Kidney capillary endothelial cell (primary cell): ENCODE results near the gene UFSP1.

ENCODE experiments used
- DNase-seq: peaks from one replicate; pipeline ENCODE4 v3.0.0-alpha.2; 2018; ENCODE audit warnings: low spot score

The UFSP1 gene

DNA sequence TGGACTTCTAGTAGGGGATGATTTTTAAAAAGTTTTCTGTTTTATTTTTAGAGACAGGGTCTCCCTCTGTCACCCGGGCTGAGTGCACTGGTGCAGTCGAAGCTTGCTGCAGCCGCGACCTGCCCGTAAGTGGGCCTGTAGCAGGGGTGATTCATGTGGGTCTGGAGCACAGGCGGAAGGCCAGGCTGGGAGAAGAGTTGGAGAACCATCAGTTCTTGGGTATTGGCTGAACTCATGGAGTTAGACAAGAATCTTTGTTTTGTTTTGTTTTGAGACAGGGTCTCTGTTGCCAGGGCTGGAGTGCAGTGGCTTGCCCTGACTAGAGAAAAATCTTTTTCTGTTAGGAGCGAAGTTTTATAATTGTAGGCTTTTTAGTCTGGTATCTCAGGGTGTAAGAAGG lies 8.9 kb downstream of the UFSP1 start:
- DNase-seq = no peak

DNA sequence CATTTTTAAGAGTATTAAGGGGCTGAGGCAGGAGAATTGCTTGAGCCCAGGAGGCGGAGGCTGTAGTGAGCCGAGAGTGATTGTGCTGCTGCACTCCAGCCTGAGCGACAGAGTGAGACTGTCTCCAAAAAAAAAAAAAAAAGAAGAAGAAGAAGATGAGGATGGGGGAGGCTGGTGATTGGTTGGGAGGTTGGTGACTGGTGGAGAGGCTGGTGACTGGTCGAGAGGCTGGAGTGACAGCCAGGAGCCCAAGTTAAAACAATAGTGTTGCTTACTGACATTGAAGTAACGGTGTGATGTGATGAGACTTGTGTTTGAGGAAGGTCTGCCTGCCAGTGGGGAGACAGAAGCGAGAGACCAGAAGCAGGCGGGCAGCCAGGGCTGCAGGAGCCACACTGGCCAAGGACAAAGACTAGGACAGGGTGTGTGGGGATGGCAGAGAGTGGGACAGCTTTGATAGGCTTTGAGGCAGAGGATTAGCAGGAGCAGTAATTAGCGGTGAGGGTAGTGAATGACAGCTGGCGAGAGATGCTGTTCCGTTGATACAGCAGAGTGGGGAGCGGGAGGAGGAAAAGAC lies 9.7 kb downstream of the UFSP1 start:
- DNase-seq = no peak

DNA sequence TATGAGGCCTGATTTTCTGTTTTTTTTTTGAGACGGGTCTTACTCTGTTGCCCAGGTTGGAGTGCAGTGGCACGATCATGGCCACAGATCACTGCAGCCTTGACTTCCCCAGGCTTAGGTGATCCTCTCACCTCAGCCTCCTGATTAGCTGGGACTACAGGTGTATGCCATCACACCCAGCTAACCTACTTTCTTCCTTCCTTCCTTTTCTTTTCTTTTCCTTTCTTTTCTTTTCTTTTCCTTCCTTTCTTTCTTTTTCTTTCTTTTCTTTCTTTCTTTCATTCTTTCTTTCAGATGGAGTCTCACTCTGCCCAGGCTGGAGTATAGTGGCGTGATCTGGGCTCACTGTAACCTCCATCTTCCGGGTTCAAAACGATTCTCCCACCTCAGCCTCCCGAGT lies 10.8 kb downstream of the UFSP1 start:
- DNase-seq = no peak

DNA sequence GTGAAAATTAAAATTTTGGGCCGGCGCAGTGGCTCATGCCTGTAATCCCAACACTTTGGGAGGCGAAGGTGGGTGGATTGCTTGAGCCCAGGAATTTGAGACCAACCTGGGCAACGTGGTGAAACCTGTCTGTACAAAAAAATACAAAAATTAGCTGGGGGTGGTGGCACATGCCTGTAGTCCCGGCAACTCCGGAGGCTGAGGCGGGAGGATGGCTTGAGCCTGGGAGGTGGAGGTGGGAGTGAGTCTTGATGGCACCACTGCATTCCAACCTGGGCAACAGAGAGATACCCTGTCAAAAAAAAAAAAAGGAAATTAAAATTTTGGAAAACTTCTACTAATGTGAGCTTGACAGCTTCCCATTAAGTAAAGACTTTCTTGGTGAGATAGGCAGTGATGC lies 11.5 kb downstream of the UFSP1 start:
- no peak for DNase-seq

DNA sequence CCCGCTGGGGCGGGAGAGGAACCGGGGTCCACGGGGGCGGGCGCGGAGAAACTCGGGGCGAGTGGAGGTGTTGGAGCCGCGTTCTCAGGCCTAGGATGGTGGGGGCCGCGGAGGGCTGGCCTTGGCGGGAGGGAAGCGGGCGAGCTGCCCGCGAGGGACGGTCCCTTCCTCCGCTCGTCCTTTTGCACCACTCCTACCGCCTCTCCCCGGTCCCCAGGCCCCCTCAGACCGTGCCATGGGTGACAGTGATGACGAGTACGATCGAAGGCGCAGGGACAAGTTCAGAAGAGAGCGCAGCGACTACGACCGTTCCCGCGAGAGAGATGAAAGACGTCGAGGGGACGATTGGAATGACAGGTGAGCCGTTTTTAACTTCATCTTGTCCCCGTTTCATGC lies 14.2 kb downstream of the UFSP1 start:
- no peak for DNase-seq

DNA sequence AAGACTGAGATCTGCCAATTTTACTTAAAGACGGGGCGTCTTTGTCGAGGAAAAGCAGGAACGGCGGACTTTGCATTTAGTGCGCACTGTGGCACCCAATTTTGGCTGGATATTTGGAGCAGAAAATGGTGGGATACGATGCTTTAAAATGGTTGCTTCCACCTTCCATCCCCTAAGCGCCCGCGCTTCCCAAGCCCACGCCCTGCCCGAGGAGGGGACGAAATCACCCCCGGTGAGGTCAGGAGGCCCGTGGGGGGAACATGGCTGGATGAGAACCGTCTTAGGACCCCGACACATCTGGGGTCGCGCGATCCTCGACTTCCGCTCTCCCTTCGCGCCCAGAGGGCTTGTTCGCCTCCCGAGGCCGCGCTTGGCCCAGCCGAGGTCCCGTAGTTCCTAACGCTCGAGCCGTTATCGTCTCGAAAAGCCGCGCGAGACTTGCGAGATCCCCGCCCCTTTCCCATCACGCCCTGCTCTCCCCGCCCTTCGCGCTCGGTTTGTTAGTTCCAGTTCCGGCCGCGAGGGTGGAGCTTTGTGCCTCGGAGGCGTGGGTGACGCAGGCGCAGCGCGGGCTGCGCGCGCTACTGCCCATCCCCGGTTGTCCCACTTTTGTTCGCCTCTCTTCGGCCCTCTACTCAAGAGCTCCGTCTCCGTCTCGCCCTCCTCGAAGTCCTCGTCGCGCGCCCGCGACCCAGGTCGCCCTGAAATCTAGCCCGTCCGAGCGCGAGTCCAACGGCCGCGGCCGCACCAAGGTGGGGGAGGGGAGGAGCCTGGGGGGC lies 14.7 kb downstream of the UFSP1 start, which contains the start of gene SRRT:
SRRT (plus strand) TSS at position 527 of the 779 bp plus-strand sequence. CDS start 488 bp downstream, outside the sequence.
- peak; percentile 97 for DNase-seq

DNA sequence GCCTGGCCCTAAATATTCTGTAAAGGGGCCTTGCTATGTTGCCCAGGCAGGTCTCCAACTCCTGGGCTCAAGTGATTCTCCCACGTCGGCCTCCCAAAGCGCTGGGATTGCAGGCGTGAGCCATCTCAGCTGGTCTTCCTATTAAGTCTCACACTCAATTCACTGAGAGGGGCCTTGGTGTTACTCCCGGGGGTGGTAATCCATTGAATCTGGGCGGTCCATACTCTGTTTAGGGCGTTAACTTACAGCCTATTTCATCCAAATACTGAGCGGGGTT lies 15.3 kb downstream of the UFSP1 start:
- no peak for DNase-seq

DNA sequence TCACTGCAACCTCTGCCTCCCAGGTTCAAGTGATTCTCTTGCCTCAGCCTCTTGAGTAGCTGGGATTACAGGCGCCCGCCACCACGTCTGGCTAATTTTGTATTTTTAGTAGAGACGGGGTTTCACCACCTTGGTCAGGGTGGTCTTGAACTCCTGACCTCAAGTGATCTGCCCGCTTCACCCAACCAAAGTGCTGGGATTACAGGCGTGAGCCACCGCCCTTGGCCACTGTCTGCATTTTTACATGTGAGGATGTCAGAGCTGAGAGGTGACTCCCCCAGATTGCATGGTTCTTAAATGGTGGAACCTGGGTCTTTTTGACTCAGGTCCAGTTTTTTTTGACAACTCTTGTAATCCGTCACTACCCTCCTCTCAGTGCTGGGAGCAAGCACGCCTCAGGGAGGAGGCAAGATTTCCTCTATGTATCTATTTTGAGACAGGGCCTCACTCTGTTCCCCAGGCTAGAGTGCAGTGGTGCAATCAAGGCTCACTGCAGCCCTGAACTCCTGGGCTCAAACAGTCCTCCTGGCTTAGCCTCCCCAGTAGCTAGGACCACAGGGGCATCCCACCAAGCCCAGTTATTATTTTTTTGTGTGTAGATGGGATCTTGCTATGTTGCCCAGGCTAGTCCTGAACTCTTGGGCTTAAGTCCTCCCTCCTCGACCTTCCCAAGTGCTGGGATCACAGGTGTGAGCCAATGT lies 15.8 kb downstream of the UFSP1 start:
- DNase-seq = no peak

DNA sequence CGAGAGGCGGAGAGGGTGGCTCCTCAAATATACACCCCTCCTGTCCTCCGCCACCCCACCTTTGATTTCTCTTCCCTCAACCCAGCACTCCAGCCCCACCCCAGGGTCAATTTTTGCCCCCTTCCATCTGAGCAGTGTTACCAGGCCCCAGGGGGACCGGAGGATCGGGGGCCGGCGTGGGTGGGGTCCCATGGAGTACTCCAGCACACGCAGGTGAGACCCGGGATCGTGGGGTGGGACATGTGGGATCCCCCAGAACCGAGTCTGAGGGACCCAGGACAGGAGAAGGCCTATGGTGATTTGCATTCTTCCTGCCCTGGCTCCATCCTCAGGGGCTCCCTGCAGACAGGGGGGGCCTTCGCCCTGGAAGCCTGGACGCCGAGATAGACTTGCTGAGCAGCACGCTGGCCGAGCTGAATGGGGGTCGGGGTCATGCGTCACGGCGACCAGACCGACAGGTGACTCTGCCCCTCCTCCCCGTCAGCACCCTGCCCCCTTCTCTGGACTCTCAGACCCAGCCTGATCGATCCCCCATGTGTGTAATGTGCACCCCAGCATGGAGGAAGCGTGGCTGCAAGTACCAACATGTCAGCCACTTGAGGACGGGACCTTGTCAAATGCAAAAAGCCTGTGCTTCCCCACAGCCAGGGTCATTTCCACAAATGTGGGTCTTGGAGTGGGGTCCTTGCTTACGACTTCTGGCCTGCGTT lies 21.6 kb downstream of the UFSP1 start:
- DNase-seq = no peak

DNA sequence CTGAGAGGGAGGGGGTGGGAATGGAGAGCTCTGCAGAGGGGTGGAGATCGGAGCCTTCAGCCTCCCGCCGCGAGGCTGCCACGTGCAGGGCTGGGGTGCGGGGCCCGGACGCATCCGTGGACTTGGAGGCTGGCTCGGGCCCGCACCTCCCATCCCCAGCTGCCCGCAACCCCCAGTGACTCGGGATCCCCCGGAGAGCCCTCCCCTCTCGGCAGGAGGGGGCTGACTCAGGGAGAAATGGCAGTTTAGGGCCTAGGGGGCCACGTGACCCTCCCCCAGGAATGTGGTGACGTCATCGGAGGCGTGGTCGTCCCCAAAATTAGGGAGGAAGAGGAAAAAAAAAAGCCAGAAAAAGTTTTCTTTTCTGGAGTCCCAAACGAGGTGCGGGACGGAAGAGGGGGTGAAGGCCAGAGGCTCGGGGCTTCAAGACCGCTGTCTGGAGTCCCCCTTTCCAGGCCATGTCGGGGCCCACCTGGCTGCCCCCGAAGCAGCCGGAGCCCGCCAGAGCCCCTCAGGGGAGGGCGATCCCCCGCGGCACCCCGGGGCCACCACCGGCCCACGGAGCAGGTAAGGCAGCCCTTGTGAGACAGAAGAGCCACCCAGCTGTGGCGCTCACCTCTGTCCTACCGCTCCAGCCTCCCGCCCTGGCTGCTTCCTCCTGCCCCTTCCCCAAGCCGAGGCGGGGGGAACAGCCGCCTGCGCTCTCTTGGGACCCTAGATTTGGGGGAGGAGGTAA lies 22.3 kb downstream of the UFSP1 start, which contains the start of gene TRIP6:
TRIP6 (plus strand) TSS at position 348 of the 736 bp plus-strand sequence; CDS start at position 459, 111 bp downstream.
- no peak for DNase-seq

DNA sequence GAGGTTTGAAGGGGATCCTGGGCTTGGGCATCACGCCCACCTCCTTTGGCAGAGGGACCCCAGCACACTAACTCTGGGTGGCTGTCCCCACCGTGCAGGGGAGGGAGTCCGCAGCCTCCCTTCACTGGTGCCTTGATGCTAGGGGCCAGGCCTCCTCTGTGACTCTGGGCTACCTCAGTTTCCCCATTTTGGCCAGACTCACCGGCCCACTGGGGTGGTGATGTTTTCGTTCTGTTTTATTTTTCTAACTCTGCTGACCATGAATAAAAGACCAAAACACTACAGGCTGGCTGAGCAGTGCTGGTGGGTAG lies 22.8 kb downstream of the UFSP1 start:
- DNase-seq = no peak

DNA sequence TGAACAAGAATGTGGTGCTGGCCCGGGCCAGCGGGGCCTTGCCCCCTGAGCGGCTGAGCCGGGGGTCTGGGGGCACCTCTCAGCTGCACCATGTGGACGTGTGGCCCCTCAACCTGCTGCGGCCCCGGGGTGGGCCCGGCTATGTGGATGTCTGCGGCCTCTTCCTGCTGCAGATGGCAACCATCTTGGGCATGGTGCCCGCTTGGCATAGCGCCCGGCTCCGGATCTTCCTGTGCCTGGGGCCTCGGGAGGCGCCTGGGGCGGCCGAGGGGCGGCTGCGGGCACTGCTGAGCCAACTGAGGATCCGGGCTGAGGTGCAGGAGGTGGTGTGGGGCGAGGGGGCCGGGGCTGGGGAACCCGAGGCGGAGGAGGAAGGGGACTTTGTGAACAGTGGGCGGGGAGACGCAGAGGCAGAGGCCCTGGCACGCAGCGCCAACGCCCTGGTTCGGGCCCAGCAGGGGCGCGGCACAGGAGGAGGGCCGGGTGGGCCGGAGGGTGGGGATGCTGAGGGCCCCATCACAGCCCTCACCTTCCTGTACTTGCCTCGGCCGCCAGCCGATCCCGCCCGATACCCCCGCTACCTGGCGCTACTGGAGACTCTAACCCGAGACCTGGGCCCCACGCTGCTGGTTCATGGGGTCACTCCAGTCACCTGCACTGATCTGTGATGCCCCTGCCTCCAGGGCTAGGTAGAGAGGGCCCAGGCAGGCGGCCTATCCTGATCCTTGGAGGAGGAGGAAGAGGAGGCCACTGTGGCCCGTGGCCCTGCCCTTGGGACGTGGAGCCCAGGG lies 23.4 kb downstream of the UFSP1 start:
- DNase-seq = no peak

DNA sequence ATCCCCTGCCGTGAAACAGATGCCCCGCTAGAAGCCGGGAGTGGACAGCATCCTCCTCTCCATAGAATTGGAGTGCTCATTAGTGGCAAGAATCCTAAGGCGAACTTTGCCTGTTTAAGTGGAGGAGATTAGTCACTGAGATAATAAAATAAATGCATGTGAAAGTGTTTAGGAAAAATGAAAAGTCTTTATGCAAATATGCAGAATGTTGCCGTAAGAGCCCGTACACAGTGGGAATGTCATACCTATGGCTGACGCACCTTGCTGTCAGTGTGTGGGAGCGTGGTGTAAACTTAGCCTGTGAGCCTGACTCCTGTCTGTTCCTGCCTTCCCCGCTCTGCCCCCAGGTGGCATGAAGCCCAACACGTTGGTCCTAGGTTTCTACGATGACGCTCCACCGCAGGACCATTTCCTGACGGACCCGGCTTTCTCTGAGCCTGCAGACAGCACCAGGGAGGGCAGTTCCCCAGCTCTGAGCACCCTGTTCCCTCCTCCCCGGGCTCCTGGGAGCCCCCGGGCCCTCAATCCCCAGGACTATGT lies 24.1 kb downstream of the UFSP1 start:
- DNase-seq = no peak

DNA sequence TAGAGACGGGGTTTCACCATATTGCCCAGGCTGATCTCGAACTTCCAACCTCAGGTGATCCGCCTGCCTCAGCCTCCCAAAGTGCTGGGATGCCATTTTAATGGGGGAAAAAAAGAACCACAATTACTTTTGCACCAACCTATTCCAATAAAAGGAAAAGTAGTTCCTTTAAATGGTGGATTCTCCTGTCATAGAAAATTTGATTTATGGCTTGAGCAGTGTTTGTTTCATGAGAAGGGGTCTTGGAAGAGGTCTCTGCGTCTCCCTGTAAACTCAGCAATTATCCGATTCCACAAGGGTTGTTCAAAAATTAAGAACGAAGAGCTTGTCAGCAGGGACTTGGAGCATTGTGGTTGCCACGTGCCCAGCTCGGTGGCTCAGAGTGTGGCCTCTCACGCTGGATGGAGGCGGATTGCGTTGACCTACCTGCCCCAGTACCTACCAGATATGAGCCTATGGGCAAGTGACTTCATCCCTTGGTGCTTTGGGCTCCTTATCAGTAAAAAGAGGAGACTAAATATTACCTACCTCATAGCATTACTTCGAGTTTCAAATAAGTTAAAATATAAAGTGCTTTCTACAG lies 25.2 kb downstream of the UFSP1 start:
- no peak for DNase-seq

DNA sequence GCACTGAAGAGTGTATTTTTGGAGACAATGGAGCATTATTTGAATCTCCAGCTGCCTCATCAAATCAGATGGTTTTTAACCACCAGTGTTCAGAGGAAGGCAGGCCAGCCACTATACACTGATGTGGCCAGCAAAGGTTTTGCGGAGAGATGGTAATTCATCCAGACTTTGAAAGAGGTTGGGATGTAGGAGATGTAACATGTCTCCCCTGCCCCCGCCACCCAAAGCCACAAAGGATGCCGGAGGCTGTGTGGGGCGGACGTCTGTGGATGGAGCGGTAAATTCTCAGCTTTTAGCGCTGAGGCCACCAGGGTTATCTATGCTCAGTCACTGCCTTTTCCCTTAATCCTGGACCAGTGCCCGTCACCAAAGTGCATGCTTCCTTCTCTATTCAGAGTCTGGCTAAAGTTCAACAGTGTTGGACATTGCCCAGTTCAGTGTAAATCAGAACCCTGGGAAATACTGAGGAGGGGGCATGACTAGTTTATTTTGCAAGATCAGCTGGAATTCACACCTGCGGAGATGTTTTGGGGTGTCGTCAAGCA lies 26.0 kb downstream of the UFSP1 start:
- no peak for DNase-seq

DNA sequence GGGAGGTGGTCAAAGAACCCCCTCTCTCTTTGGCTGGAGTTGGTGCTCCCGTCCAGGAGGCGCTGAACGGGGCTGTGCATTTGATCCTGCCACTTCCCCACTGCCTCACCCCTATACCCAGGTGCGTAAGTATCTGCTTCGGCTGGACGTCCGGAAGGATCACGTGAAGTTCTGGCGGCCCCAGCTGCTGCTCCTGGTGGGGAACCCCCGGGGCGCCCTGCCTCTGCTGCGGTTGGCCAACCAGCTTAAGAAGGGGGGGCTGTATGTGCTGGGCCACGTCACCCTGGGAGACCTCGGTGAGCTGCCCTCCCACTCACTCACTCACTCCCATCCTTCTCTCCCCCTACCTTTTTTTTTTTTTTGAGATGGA lies 27.9 kb downstream of the UFSP1 start:
- no peak for DNase-seq

DNA sequence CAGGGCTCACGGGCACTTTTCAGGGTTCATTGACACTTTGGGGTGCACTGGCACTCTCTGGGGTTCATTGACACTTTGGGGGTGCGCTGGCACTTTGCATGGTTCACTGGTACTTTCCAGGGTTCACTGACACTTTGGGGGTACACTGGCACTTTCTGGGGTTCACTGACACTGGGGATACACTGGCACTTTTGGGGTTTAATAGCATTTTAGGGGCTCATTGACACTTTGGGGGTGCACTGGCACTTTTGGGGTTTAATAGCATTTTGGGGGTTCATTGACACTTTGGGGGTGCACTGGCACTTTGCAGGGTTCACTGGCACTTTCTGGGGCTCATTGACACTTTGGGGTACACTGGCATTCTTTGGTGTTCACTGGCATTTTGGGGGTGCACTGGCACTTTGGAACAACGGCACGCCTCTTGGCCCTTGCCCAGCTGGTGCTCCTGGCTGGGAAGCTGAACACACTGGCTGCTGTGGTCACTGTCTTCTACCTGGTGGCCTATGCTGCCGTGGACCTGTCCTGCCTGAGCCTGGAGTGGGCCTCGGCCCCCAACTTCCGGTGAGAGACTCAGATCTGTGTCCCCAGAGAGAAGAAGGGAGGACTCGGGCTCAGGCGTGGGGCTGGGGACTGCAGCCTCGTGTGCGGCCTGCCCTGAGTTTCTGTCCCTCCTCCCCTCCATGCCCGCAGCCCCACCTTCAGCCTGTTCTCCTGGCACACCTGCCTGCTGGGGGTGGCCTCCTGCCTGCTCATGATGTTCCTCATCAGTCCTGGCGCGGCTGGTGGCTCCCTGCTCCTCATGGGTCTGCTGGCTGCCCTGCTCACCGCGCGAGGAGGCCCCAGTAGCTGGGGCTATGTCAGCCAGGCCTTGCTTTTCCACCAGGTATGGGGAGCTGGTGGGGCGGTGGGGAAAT lies 28.6 kb downstream of the UFSP1 start:
- no peak for DNase-seq

DNA sequence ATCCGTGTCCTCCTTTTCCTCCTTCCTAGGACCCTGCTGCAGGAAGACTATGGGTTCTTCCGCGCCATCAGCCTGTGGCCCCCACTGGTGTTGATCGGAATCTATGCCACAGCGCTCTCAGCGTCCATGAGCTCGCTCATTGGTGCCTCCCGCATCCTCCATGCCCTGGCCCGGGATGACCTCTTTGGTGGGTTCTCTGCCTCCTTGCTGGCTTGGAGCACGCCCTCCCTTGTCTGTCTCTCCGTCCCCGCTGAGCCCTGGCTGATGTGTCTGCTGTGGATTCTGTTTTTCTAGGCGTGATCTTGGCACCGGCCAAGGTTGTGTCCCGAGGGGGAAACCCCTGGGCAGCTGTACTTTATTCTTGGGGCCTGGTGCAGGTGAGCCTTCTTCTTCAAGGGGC lies 29.7 kb downstream of the UFSP1 start:
- no peak for DNase-seq

DNA sequence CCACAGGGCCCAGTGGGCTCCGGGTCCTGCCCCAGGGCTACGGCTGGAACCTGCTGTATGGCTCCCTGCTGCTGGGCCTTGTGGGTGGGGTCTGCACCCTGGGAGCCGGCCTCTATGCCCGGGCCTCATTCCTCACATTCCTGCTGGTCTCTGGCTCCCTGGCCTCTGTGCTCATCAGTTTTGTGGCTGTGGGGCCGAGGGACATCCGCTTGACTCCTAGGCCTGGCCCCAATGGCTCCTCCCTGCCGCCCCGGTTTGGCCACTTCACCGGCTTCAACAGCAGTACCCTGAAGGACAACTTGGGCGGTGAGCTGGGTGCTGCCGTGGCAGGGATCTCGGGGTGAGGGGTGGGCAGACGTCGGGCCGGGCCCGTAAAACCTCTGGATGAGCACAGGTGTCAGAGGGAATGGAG lies 32.6 kb downstream of the UFSP1 start:
- DNase-seq = no peak
